GM18498 (cell line): ENCODE data around the gene PRKCA.
"Not testable (repeated sequence)": the region's sequence is repeated elsewhere in the genome, so short reads cannot be mapped to it uniquely, and the experiment has no call there.

Experiments
- ATAC-seq: cut with Tn5 transposase; IDR thresholded peaks from one replicate; pipeline ENCODE4 v1.9.1; 2021; ENCODE audit warnings: mild to moderate bottlenecking, moderate library complexity; ENCODE audit not compliant: unreplicated experiment

PRKCA gene

GRCh38 chr17:66287911-66288310 lies 14.5 kb upstream of the PRKCA start:
- no peak for ATAC-seq

GRCh38 chr17:66290101-66290722 lies 12.2 kb upstream of the PRKCA start:
- ATAC-seq, result no peak

GRCh38 chr17:66292353-66292752 lies 10.1 kb upstream of the PRKCA start:
- no peak for ATAC-seq

DNA sequence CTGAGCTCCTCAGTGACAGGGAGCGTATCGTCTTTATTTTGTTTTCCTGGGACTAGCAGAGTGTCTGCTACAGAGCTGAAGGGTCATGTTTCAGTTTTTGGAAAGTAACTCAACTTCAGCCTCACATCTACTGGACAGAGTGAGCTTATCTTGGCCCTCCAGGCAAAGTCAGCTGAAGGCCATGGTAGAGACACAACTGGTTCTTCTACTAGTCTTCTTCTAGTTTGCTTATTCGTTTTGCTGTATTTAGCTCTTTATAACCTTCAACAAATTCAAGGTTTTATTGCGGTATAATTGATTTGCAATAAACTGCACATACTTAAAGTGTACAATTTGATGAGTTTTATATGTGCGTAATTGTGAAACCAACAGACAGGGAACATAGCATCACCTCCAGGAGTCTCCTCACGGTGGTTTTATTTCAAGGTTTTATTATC lies 6.1 kb upstream of the PRKCA start:
- ATAC-seq, result no peak

DNA sequence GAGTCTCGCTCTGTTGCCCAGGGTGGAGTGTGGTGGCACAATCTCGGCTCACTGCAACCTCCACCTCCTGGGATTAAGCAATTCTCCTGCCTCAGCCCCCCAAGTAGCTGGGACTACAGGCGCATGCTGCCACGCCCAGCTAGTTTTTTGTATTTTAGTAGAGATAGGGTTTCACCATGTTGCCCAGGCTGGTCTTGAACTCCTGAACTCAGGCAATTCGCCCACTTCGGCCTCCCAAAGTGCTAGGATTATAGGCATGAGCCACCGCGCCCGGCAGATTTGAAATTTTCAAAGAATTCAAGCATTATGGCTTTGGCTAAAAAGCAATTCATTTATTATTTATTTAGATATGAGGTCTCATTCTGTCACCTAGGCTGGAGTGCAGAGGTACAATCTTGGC lies 5.0 kb upstream of the PRKCA start:
- ATAC-seq, result not testable (repeated sequence)

DNA sequence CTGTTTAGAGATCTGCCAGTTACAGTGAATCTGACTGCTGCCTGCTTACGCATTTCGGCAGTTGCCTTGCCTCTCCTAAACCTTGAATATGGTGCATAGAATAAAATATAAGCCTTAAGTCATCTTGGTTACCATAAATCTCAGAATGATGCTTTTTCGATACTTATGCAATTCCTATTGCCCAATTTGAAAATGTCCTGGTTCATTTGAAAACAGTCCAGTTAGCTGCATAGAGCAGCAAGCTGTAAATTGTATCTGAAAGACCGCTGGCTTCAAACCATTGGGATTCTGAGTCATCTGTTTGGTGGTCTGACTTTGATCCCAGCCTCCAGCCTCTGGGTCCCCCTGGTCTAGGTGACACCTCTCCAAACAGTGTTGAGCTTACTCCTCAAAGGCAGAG lies 2.7 kb upstream of the PRKCA start:
- ATAC-seq, result no peak

GRCh38 chr17:66300956-66301355 lies 1.5 kb upstream of the PRKCA start:
- no peak for ATAC-seq

- ATAC-seq, result no peak
Measured at GRCh38 chr17:66301367-66301863, 998 bp upstream of the PRKCA start.

GRCh38 chr17:66302761-66303626 lies 581 bp downstream of the PRKCA start:
- peak; percentile 27 for ATAC-seq

- no peak for ATAC-seq
Measured at GRCh38 chr17:66304304-66305174, 2.1 kb downstream of the PRKCA start.

- no peak for ATAC-seq
Measured at GRCh38 chr17:66306446-66306845, 4.0 kb downstream of the PRKCA start.

DNA sequence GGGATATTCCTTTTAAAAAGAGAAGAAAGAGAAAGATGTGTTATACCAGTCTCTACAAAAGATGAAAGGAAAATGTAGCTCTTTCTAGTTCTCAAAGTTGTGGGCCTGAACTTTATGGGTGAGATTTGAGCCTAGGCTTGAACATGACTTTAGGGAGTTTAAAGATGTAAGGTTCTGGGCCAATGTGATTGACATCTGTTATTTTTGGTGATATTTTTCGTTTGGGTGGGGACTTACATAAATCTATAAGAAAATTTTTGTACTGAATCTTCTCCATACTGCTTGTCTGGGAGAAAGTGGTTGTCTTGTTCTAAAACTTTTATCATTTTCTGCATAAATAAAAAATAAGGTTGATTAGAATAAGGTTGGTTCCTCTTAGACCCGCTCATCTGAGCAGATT lies 4.8 kb downstream of the PRKCA start:
- no peak for ATAC-seq

DNA sequence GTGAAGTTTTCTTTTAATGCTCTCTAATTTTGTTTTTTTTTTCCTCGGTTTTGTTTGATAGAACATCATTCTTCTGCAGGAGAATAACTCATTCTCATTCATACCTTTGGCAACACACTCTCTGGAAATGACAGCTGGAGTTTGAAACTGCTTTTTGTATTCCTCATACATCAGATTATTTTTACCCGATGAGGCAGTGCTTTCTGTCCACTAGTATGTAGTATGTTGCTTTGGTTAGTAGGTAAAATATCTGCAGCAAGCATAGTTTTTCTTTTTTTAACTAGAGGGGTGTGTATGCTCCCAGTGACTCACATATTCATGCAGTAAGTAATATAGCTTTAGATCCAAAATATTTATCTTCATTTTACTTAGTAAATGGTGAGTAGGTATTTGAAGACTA lies 6.4 kb downstream of the PRKCA start:
- ATAC-seq, result no peak

- ATAC-seq, result no peak
Measured at GRCh38 chr17:66309793-66310192, 7.4 kb downstream of the PRKCA start.

DNA sequence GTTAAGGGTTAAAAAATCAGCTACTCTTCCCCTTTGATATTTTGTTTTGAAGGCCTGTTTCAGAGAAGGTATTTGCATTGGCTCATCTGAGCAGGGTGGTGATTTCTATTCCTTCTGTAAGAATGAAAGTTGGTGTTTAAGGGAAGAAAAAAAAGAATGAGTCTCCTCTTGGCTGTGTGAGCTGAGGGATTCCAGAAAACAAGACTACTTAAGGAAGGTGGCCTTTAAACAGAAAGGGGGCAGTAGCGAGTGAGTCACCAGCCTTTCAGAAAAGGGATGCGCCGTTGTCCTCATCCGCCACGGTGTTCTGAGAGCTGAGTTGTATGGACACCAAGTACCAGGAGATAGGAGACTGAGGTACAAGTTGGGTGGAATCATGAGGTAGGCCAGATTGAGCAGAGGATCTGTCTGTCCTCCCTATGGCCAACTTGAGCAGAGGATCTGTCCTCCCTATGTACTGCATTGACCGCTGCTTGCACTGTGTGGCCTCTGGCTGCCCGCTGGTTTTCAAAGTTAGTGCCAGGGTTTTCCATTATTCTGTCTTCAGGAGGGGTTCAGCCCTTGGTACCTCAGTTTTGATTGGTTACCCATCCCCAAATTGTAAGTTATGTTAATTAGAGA lies 8.2 kb downstream of the PRKCA start:
- no peak for ATAC-seq

GRCh38 chr17:66312912-66313311 lies 10.5 kb downstream of the PRKCA start:
- ATAC-seq, result no peak

DNA sequence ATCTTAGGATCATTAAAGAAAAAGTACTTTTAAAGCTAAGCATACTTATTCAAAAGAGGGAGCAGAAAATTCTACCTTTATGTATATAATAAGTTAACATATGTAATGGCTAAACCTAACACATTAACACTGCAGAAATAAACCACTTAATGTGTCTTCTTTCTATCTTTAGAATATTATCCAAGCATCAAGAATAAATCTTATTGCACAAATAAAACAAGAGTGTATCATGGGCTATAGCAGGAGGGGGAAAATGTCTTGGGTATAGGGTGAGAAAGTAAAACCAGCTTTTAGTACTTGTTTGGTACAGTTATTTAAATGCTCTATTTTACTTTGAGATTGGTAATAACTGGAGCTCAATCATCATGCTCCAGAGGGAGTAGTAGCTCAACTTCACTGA lies 10.9 kb downstream of the PRKCA start:
- no peak for ATAC-seq

- ATAC-seq, result no peak
Measured at GRCh38 chr17:66313995-66314659, 11.7 kb downstream of the PRKCA start.

GRCh38 chr17:66317629-66318028 lies 15.2 kb downstream of the PRKCA start:
- no peak for ATAC-seq

GRCh38 chr17:66319226-66319625 lies 16.8 kb downstream of the PRKCA start:
- ATAC-seq, result no peak
